Stimulated activated CD4-positive, alpha-beta T cell treated with anti-CD3 and anti-CD28 coated beads, Interleukin-2, amount 100 ng/mL, for 48 hours (primary cell): ENCODE measurements around the gene SLAMF8.
A peak's percentile ranks its signal among the peaks of the same experiment; 100 is the strongest.

Experiments
- DNase-seq, 2 donors: peaks; one replicate each; pipeline ENCODE4 v3.0.0-alpha.2; 2020

Gene SLAMF8

GRCh38 chr1:159849626-159850366 lies 23.1 kb downstream of the SLAMF8 start:
- DNase-seq: no peak

- no peak for DNase-seq
Observed at GRCh38 chr1:159851407-159851806, 24.7 kb downstream of the SLAMF8 start.

- DNase-seq: no peak
Observed at GRCh38 chr1:159853417-159854115, 26.9 kb downstream of the SLAMF8 start.

- DNase-seq: peak; percentile 19 to 21
Observed at GRCh38 chr1:159854116-159854692, 27.5 kb downstream of the SLAMF8 start.

- DNase-seq: peak; percentile 65 to 72
Observed at GRCh38 chr1:159854693-159855192, 28.1 kb downstream of the SLAMF8 start.

GRCh38 chr1:159855709-159856108 lies 29.0 kb downstream of the SLAMF8 start:
- no peak for DNase-seq

- no peak for DNase-seq
Observed at GRCh38 chr1:159856576-159856975, 29.9 kb downstream of the SLAMF8 start.

GRCh38 chr1:159857889-159858288 lies 31.2 kb downstream of the SLAMF8 start:
- DNase-seq: no peak

- no peak for DNase-seq
Observed at GRCh38 chr1:159859767-159860322, 33.2 kb downstream of the SLAMF8 start.

GRCh38 chr1:159860456-159860855 lies 33.8 kb downstream of the SLAMF8 start:
- no peak for DNase-seq

GRCh38 chr1:159861218-159861617 lies 34.5 kb downstream of the SLAMF8 start:
- DNase-seq: no peak

GRCh38 chr1:159862031-159862430 lies 35.4 kb downstream of the SLAMF8 start:
- no peak for DNase-seq

- no peak for DNase-seq
Observed at GRCh38 chr1:159862557-159862956, 35.9 kb downstream of the SLAMF8 start, which contains the start of gene VSIG8. VSIG8 (minus strand) TSS chr1:159862657; CDS start chr1:159862521, 136 bp downstream.

- no peak for DNase-seq
Observed at GRCh38 chr1:159864262-159864661, 37.6 kb downstream of the SLAMF8 start.

GRCh38 chr1:159866066-159866465 lies 39.4 kb downstream of the SLAMF8 start:
- no peak for DNase-seq

- DNase-seq: no peak
Observed at GRCh38 chr1:159866905-159867663, 40.4 kb downstream of the SLAMF8 start.

- no peak for DNase-seq
Observed at GRCh38 chr1:159867664-159868026, 41.0 kb downstream of the SLAMF8 start.

- DNase-seq: no peak
Observed at GRCh38 chr1:159868766-159869165, 42.1 kb downstream of the SLAMF8 start.

GRCh38 chr1:159869173-159869572 lies 42.5 kb downstream of the SLAMF8 start:
- DNase-seq: peak in 1 of 2 donors; percentile 11

GRCh38 chr1:159869607-159870006 lies 42.9 kb downstream of the SLAMF8 start:
- DNase-seq: no peak

- no peak for DNase-seq
Observed at GRCh38 chr1:159870704-159871103, 44.0 kb downstream of the SLAMF8 start.

- no peak for DNase-seq
Observed at GRCh38 chr1:159872891-159873290, 46.2 kb downstream of the SLAMF8 start.
